Prostate gland (tissue), 2 donors: ENCODE measurements around the gene GFY. TPM values are rescaled to one million over a fixed set of nuclear protein-coding genes. Genes with fewer than 3 reads are reported as not detected.

Source experiments
- DNase-seq: peaks from one replicate; pipeline ENCODE4 v3.0.0-alpha.2; 2019; ENCODE audit warnings: low spot score
- H3K27ac ChIP-seq, 2 donors: fragments of 200-600 bp; sonication (generic); 2 replicates each; pipeline ENCODE4 v1.5.1; 2017 to 2019
- H3K27me3 ChIP-seq: fragments of 200-600 bp; sonication (generic); replicated peaks from 2 replicates; pipeline ENCODE4 v1.5.1; 2019; ENCODE audit not compliant: insufficient read depth
- H3K36me3 ChIP-seq, 2 donors: fragments of 200-600 bp; sonication (generic); 1 replicate in 1 of 2; 2 replicates in 1 of 2; pipeline versions ENCODE4 v1.5.1 to v1.8.1; 2017 to 2019
- H3K4me1 ChIP-seq: fragments of 200-600 bp; sonication (generic); replicated peaks from 2 replicates; pipeline ENCODE4 v1.5.1; 2019
- H3K4me3 ChIP-seq, 2 donors: fragments of 200-600 bp; sonication (generic); 2 replicates each; pipeline ENCODE4 v1.5.1; 2017 to 2019
- H3K9me3 ChIP-seq: fragments of 200-600 bp; sonication (generic); 2 replicates; pipeline ENCODE4 v1.5.1; 2017
- CTCF ChIP-seq, 4 experiments: fragments of 200-600 bp in 2 of 4; fragments of 450-650 bp in 2 of 4; sonication (generic) in 2 of 4; IDR thresholded peaks; 1 replicate in 3 of 4; 2 replicates in 1 of 4; pipeline ENCODE4 v1.5.1; 2016 to 2019; ENCODE audit warnings: antibody characterized with exemption in 4 of 4, mild to moderate bottlenecking in 2 of 4, moderate library complexity in 2 of 4
- POLR2A ChIP-seq: fragments of 450-650 bp; IDR thresholded peaks from one replicate; pipeline ENCODE4 v1.6.1; 2016; ENCODE audit warnings: antibody characterized with exemption, mild to moderate bottlenecking
- POLR2AphosphoS5 ChIP-seq: sonication (generic); formaldehyde crosslinking; IDR thresholded peaks from one replicate; pipeline ENCODE4 v1.6.1; 2017; ENCODE audit warnings: antibody characterized with exemption
- WGBS: methylation state at CpG from one replicate; pipeline ENCODE4 v1.1.5; 2018; 5-methylcytosine and 5-hydroxymethylcytosine counted together
- intact Hi-C: fragments of 100-400 bp; cut with DNase I; formaldehyde crosslinking; loops from one replicate; pipeline ENCODE4 v1.14.2; 2022
- total RNA-seq, 2 donors: library from RNA; depleted of rRNA; stranded (reverse); fragments of >200 nt; gene quantifications; one replicate each; pipeline ENCODE4 v1.1.0, GENCODE V29; 2016

GFY gene
- total RNA-seq, 2 donors from 2014 or later: not detected

GRCh38 chr19:49387936-49388372, 37.2 kb upstream of the GFY start, which contains the start of gene KASH5:
TSS of gene KASH5 (plus strand) at chr19:49388249. CDS start at chr19:49390884, 2,635 bp downstream.
- Histone ChIP-seq H3K27ac (no peak within 1 kb of the TSS), H3K4me3 (no peak within 1 kb of the TSS), H3K27me3 (no peaks in the 10 kb centered on the region), H3K9me3 (no peaks in the 10 kb centered on the region), H3K36me3 (no peaks in the 10 kb centered on the region), H3K4me1 (no peaks in the 10 kb centered on the region)
- peak; percentile 42 for TF ChIP-seq POLR2AphosphoS5
- TF ChIP-seq CTCF (IDR thresholded peaks at IDR 0.05): no peak
- intact Hi-C loops: no loop called here
- 59% methylated on average over 37 of the region's 40 CpGs for WGBS
- peak; percentile 44 for DNase-seq

- Histone ChIP-seq H3K27me3 (no peaks in the 10 kb centered on the region), H3K27ac (no peak overlapping the region), H3K36me3 (no peaks in the 10 kb centered on the region), H3K4me1 (no peaks in the 10 kb centered on the region), H3K9me3 (no peaks in the 10 kb centered on the region), H3K4me3 (no peak overlapping the region)
- intact Hi-C loops: no loop called here
- no peak for DNase-seq
- TF ChIP-seq CTCF (IDR thresholded peaks at IDR 0.05) (no peak), POLR2AphosphoS5 (no peak), POLR2A (no peak)
- WGBS: 85% methylated on average over 20 of the region's 20 CpGs
Observed at GRCh38 chr19:49389406-49389805, 35.8 kb upstream of the GFY start.

- Histone ChIP-seq H3K36me3 (no peaks in the 10 kb centered on the region), H3K4me1 (no peaks in the 10 kb centered on the region), H3K4me3 (no peak overlapping the region), H3K9me3 (no peaks in the 10 kb centered on the region), H3K27ac (no peak overlapping the region), H3K27me3 (no peaks in the 10 kb centered on the region)
- WGBS: 55% methylated on average over 26 of the region's 26 CpGs
- DNase-seq: no peak
- TF ChIP-seq CTCF (IDR thresholded peaks at IDR 0.05) (no peak), POLR2A (no peak), POLR2AphosphoS5 (no peak)
- intact Hi-C loops: no loop called here
Observed at GRCh38 chr19:49390131-49390928, 34.9 kb upstream of the GFY start.

GRCh38 chr19:49390929-49391359, 34.2 kb upstream of the GFY start:
- 43% methylated on average over 9 of the region's 9 CpGs for WGBS
- Histone ChIP-seq H3K36me3 (no peaks in the 10 kb centered on the region), H3K9me3 (no peaks in the 10 kb centered on the region), H3K27me3 (no peaks in the 10 kb centered on the region), H3K4me1 (no peaks in the 10 kb centered on the region), H3K4me3 (no peak overlapping the region), H3K27ac (no peak overlapping the region)
- no peak for DNase-seq
- no peak for TF ChIP-seq POLR2AphosphoS5
- TF ChIP-seq CTCF (IDR thresholded peaks at IDR 0.05): no peak
- no peak for TF ChIP-seq POLR2A
- intact Hi-C loops: no loop called here
